ENCODE data around the gene SMCO4.
A peak's percentile ranks its signal among the peaks of the same experiment; 100 is the strongest.

Gene SMCO4

GRCh38 chr11:93490996-93491618 lies 52.1 kb downstream of the SMCO4 start:
- H3K27ac ChIP-seq (ENCODE audit: low read depth, low read length), result 0 out of 2 replicates have a peak overlapping the region, but pooled peaks have one; percentile 30
- H3K4me3 ChIP-seq (ENCODE audit: low read depth, low read length), result no peak overlapping the region
- H3K27me3 ChIP-seq (ENCODE audit: control insufficient read depth, insufficient read depth, low read length), result no peaks in the 10 kb centered on the region
- no peaks in the 10 kb centered on the region for H3K9me3 ChIP-seq (ENCODE audit: control insufficient read depth, insufficient read depth, low read depth, low read length)
- no peak overlapping the region for H3K9ac ChIP-seq (ENCODE audit: low read length)
- H3K4me1 ChIP-seq (ENCODE audit: control insufficient read depth, insufficient read depth, low read length), result peaks cover 41% of the 10 kb centered on the region
- H3K36me3 ChIP-seq (ENCODE audit: control insufficient read depth, insufficient read depth, low read length), result peaks cover under 1% of the 10 kb centered on the region; the same call in 1 of the 2 replicates

- Histone ChIP-seq H3K4me1 (ENCODE audit: control insufficient read depth, insufficient read depth, low read length) (peaks cover 41% of the 10 kb centered on the region), H3K27me3 (ENCODE audit: control insufficient read depth, insufficient read depth, low read length) (no peaks in the 10 kb centered on the region), H3K36me3 (ENCODE audit: control insufficient read depth, insufficient read depth, low read length) (no peaks in the 10 kb centered on the region), H3K9ac (ENCODE audit: low read length) (no peak overlapping the region), H3K9me3 (ENCODE audit: control insufficient read depth, insufficient read depth, low read depth, low read length) (no peaks in the 10 kb centered on the region), H3K4me3 (ENCODE audit: low read depth, low read length) (no peak overlapping the region), H3K27ac (ENCODE audit: low read depth, low read length) (peak overlapping the region; percentile 56; the same call in 1 of the 2 replicates)
Observed at GRCh38 chr11:93489841-93490240, 53.4 kb downstream of the SMCO4 start.

- Histone ChIP-seq H3K4me1 (ENCODE audit: control insufficient read depth, insufficient read depth, low read length) (peaks cover 40% of the 10 kb centered on the region), H3K36me3 (ENCODE audit: control insufficient read depth, insufficient read depth, low read length) (no peaks in the 10 kb centered on the region), H3K9me3 (ENCODE audit: control insufficient read depth, insufficient read depth, low read depth, low read length) (no peaks in the 10 kb centered on the region), H3K27ac (ENCODE audit: low read depth, low read length) (no peak overlapping the region), H3K9ac (ENCODE audit: low read length) (no peak overlapping the region), H3K4me3 (ENCODE audit: low read depth, low read length) (no peak overlapping the region), H3K27me3 (ENCODE audit: control insufficient read depth, insufficient read depth, low read length) (no peaks in the 10 kb centered on the region)
Observed at GRCh38 chr11:93487032-93487483, 56.1 kb downstream of the SMCO4 start.

GRCh38 chr11:93485983-93486382 lies 57.2 kb downstream of the SMCO4 start:
- no peaks in the 10 kb centered on the region for H3K9me3 ChIP-seq (ENCODE audit: control insufficient read depth, insufficient read depth, low read depth, low read length)
- H3K9ac ChIP-seq (ENCODE audit: low read length), result no peak overlapping the region
- H3K27me3 ChIP-seq (ENCODE audit: control insufficient read depth, insufficient read depth, low read length), result no peaks in the 10 kb centered on the region
- no peak overlapping the region for H3K4me3 ChIP-seq (ENCODE audit: low read depth, low read length)
- no peak overlapping the region for H3K27ac ChIP-seq (ENCODE audit: low read depth, low read length)
- no peaks in the 10 kb centered on the region for H3K36me3 ChIP-seq (ENCODE audit: control insufficient read depth, insufficient read depth, low read length)
- H3K4me1 ChIP-seq (ENCODE audit: control insufficient read depth, insufficient read depth, low read length), result peaks cover 29% of the 10 kb centered on the region

GRCh38 chr11:93484716-93485115 lies 58.5 kb downstream of the SMCO4 start:
- no peaks in the 10 kb centered on the region for H3K9me3 ChIP-seq (ENCODE audit: control insufficient read depth, insufficient read depth, low read depth, low read length)
- no peaks in the 10 kb centered on the region for H3K27me3 ChIP-seq (ENCODE audit: control insufficient read depth, insufficient read depth, low read length)
- no peak overlapping the region for H3K4me3 ChIP-seq (ENCODE audit: low read depth, low read length)
- H3K4me1 ChIP-seq (ENCODE audit: control insufficient read depth, insufficient read depth, low read length), result peaks cover 17% of the 10 kb centered on the region
- no peak overlapping the region for H3K27ac ChIP-seq (ENCODE audit: low read depth, low read length)
- no peak overlapping the region for H3K9ac ChIP-seq (ENCODE audit: low read length)
- no peaks in the 10 kb centered on the region for H3K36me3 ChIP-seq (ENCODE audit: control insufficient read depth, insufficient read depth, low read length)

- H3K4me3 ChIP-seq (ENCODE audit: low read depth, low read length), result no peak overlapping the region
- H3K36me3 ChIP-seq (ENCODE audit: control insufficient read depth, insufficient read depth, low read length), result no peaks in the 10 kb centered on the region
- no peak overlapping the region for H3K9ac ChIP-seq (ENCODE audit: low read length)
- H3K27ac ChIP-seq (ENCODE audit: low read depth, low read length), result no peak overlapping the region
- H3K27me3 ChIP-seq (ENCODE audit: control insufficient read depth, insufficient read depth, low read length), result no peaks in the 10 kb centered on the region
- H3K4me1 ChIP-seq (ENCODE audit: control insufficient read depth, insufficient read depth, low read length), result peaks cover 25% of the 10 kb centered on the region
- H3K9me3 ChIP-seq (ENCODE audit: control insufficient read depth, insufficient read depth, low read depth, low read length), result no peaks in the 10 kb centered on the region
Observed at GRCh38 chr11:93482556-93482955, 60.6 kb downstream of the SMCO4 start.

GRCh38 chr11:93481696-93482095 lies 61.5 kb downstream of the SMCO4 start:
- H3K27me3 ChIP-seq (ENCODE audit: control insufficient read depth, insufficient read depth, low read length), result no peaks in the 10 kb centered on the region
- H3K4me3 ChIP-seq (ENCODE audit: low read depth, low read length), result no peak overlapping the region
- peaks cover 29% of the 10 kb centered on the region for H3K4me1 ChIP-seq (ENCODE audit: control insufficient read depth, insufficient read depth, low read length)
- H3K27ac ChIP-seq (ENCODE audit: low read depth, low read length), result no peak overlapping the region
- H3K9me3 ChIP-seq (ENCODE audit: control insufficient read depth, insufficient read depth, low read depth, low read length), result no peaks in the 10 kb centered on the region
- H3K36me3 ChIP-seq (ENCODE audit: control insufficient read depth, insufficient read depth, low read length), result no peaks in the 10 kb centered on the region
- no peak overlapping the region for H3K9ac ChIP-seq (ENCODE audit: low read length)

- H3K9me3 ChIP-seq (ENCODE audit: control insufficient read depth, insufficient read depth, low read depth, low read length), result no peaks in the 10 kb centered on the region
- H3K4me1 ChIP-seq (ENCODE audit: control insufficient read depth, insufficient read depth, low read length), result peaks cover 30% of the 10 kb centered on the region
- H3K27ac ChIP-seq (ENCODE audit: low read depth, low read length), result no peak overlapping the region
- no peak overlapping the region for H3K4me3 ChIP-seq (ENCODE audit: low read depth, low read length)
- no peaks in the 10 kb centered on the region for H3K27me3 ChIP-seq (ENCODE audit: control insufficient read depth, insufficient read depth, low read length)
- no peaks in the 10 kb centered on the region for H3K36me3 ChIP-seq (ENCODE audit: control insufficient read depth, insufficient read depth, low read length)
- H3K9ac ChIP-seq (ENCODE audit: low read length), result no peak overlapping the region
Observed at GRCh38 chr11:93481279-93481678, 61.9 kb downstream of the SMCO4 start.

- no peak overlapping the region for H3K4me3 ChIP-seq (ENCODE audit: low read depth, low read length)
Observed at GRCh38 chr11:93480756-93481155, 62.4 kb downstream of the SMCO4 start.

GRCh38 chr11:93480256-93480655 lies 62.9 kb downstream of the SMCO4 start:
- H3K9ac ChIP-seq (ENCODE audit: low read length), result no peak overlapping the region
- no peak overlapping the region for H3K4me3 ChIP-seq (ENCODE audit: low read depth, low read length)
- no peaks in the 10 kb centered on the region for H3K27me3 ChIP-seq (ENCODE audit: control insufficient read depth, insufficient read depth, low read length)
- peaks cover 3% of the 10 kb centered on the region; the same call in 1 of the 2 replicates for H3K9me3 ChIP-seq (ENCODE audit: control insufficient read depth, insufficient read depth, low read depth, low read length)
- H3K36me3 ChIP-seq (ENCODE audit: control insufficient read depth, insufficient read depth, low read length), result no peaks in the 10 kb centered on the region; the same call in 1 of the 2 replicates
- H3K4me1 ChIP-seq (ENCODE audit: control insufficient read depth, insufficient read depth, low read length), result peaks cover 30% of the 10 kb centered on the region
- no peak overlapping the region for H3K27ac ChIP-seq (ENCODE audit: low read depth, low read length)

More at GRCh38 chr11:93480756-93481155, 62.4 kb downstream of the SMCO4 start:
- H3K4me1 ChIP-seq (ENCODE audit: control insufficient read depth, insufficient read depth, low read length), result peaks cover 30% of the 10 kb centered on the region
- no peak overlapping the region for H3K9ac ChIP-seq (ENCODE audit: low read length)
- no peaks in the 10 kb centered on the region for H3K9me3 ChIP-seq (ENCODE audit: control insufficient read depth, insufficient read depth, low read depth, low read length)
- H3K27me3 ChIP-seq (ENCODE audit: control insufficient read depth, insufficient read depth, low read length), result no peaks in the 10 kb centered on the region
- H3K27ac ChIP-seq (ENCODE audit: low read depth, low read length), result no peak overlapping the region
- H3K36me3 ChIP-seq (ENCODE audit: control insufficient read depth, insufficient read depth, low read length), result no peaks in the 10 kb centered on the region; the same call in 1 of the 2 replicates

GRCh38 chr11:93478841-93479240 lies 64.3 kb downstream of the SMCO4 start:
- H3K4me1 ChIP-seq (ENCODE audit: control insufficient read depth, insufficient read depth, low read length), result peaks cover 30% of the 10 kb centered on the region
- H3K27me3 ChIP-seq (ENCODE audit: control insufficient read depth, insufficient read depth, low read length), result no peaks in the 10 kb centered on the region
- no peak overlapping the region for H3K4me3 ChIP-seq (ENCODE audit: low read depth, low read length)
- no peak overlapping the region for H3K9ac ChIP-seq (ENCODE audit: low read length)
- H3K9me3 ChIP-seq (ENCODE audit: control insufficient read depth, insufficient read depth, low read depth, low read length), result peaks cover 8% of the 10 kb centered on the region; the same call in 1 of the 2 replicates
- no peaks in the 10 kb centered on the region; the same call in 1 of the 2 replicates for H3K36me3 ChIP-seq (ENCODE audit: control insufficient read depth, insufficient read depth, low read length)
- no peak overlapping the region for H3K27ac ChIP-seq (ENCODE audit: low read depth, low read length)

Data from HUES6 (cell line).